Measurements from ENCODE around the gene CEP95. TPM values are rescaled to one million over a fixed set of nuclear protein-coding genes. Genes with fewer than 3 reads are reported as not detected.

CEP95 gene
- polyA plus RNA-seq, 1 donor from 2014 or later = 220 TPM

DNA sequence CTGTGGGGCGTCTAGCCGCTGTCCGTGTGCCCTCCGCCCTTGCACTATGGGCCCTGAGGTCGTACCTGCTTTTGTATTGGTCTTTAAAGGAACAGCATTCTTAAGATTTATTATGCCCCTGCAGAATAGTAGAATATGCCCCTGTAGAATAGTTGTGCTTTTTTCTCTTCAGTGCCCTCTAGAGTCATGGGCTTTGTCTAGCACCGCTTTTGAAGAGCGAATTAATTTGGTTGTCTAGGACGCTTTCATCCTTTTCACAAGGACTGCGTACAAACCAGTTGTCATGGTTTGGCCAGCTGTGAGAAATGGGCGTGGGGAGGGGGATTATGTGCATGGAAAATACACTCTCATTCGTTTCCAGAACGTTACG, 621 bp downstream of the CEP95 start:
- Histone ChIP-seq H3K36me3 (ENCODE audit: insufficient read depth, low read length) (peaks cover 15% of the 10 kb centered on the region), H3K27ac (ENCODE audit: low read length) (peak overlapping the region; percentile 100), H3F3A (ENCODE audit: insufficient read depth, low read length, poor library complexity, severe bottlenecking) (peaks cover 8% of the 10 kb centered on the region), H3K4me3 (ENCODE audit: low read length) (peak overlapping the region; percentile 97), H3K79me2 (replicated peaks; ENCODE audit: insufficient read depth, low read length) (peaks cover 77% of the 10 kb centered on the region), H2AFZ (ENCODE audit: low read depth, low read length) (peak overlapping the region; percentile 63), H4K20me1 (ENCODE audit: insufficient read depth) (peaks cover 12% of the 10 kb centered on the region), H3K9me3 (ENCODE audit: low read length) (no peaks in the 10 kb centered on the region), H3K9ac (ENCODE audit: low read length) (peak overlapping the region; percentile 100), H3K4me2 (ENCODE audit: low read length) (peak overlapping the region; percentile 97), H3K9me2 (ENCODE audit: insufficient read depth, low read length) (no peaks in the 10 kb centered on the region), H3K27me3 (ENCODE audit: insufficient read depth, low read depth, low read length) (no peaks in the 10 kb centered on the region)
- TF ChIP-seq SMC3 (conservative IDR thresholded peaks at IDR 0.05; ENCODE audit: poor library complexity) (peak; percentile 40), TAF1 (IDR thresholded peaks at IDR 0.05; ENCODE audit: low read depth) (no peak), EZH2 (IDR thresholded peaks at IDR 0.05; ENCODE audit: borderline replicate concordance, insufficient read depth, low read length, poor library complexity, severe bottlenecking) (no peak), MXI1 (conservative IDR thresholded peaks at IDR 0.05; ENCODE audit: poor library complexity, severe bottlenecking) (peak; percentile 24), EP300 (conservative IDR thresholded peaks at IDR 0.05; ENCODE audit: poor library complexity, severe bottlenecking) (no peak), POLR2AphosphoS5 (IDR thresholded peaks at IDR 0.05) (no peak), RAD21 (conservative IDR thresholded peaks at IDR 0.05) (peak; percentile 38)
- TF ChIP-seq, protein P1, sequence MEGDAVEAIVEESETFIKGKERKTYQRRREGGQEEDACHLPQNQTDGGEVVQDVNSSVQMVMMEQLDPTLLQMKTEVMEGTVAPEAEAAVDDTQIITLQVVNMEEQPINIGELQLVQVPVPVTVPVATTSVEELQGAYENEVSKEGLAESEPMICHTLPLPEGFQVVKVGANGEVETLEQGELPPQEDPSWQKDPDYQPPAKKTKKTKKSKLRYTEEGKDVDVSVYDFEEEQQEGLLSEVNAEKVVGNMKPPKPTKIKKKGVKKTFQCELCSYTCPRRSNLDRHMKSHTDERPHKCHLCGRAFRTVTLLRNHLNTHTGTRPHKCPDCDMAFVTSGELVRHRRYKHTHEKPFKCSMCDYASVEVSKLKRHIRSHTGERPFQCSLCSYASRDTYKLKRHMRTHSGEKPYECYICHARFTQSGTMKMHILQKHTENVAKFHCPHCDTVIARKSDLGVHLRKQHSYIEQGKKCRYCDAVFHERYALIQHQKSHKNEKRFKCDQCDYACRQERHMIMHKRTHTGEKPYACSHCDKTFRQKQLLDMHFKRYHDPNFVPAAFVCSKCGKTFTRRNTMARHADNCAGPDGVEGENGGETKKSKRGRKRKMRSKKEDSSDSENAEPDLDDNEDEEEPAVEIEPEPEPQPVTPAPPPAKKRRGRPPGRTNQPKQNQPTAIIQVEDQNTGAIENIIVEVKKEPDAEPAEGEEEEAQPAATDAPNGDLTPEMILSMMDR (IDR thresholded peaks at IDR 0.05; ENCODE audit: poor library complexity, severe bottlenecking) = peak; percentile 77
- TF ChIP-seq, protein P2, sequence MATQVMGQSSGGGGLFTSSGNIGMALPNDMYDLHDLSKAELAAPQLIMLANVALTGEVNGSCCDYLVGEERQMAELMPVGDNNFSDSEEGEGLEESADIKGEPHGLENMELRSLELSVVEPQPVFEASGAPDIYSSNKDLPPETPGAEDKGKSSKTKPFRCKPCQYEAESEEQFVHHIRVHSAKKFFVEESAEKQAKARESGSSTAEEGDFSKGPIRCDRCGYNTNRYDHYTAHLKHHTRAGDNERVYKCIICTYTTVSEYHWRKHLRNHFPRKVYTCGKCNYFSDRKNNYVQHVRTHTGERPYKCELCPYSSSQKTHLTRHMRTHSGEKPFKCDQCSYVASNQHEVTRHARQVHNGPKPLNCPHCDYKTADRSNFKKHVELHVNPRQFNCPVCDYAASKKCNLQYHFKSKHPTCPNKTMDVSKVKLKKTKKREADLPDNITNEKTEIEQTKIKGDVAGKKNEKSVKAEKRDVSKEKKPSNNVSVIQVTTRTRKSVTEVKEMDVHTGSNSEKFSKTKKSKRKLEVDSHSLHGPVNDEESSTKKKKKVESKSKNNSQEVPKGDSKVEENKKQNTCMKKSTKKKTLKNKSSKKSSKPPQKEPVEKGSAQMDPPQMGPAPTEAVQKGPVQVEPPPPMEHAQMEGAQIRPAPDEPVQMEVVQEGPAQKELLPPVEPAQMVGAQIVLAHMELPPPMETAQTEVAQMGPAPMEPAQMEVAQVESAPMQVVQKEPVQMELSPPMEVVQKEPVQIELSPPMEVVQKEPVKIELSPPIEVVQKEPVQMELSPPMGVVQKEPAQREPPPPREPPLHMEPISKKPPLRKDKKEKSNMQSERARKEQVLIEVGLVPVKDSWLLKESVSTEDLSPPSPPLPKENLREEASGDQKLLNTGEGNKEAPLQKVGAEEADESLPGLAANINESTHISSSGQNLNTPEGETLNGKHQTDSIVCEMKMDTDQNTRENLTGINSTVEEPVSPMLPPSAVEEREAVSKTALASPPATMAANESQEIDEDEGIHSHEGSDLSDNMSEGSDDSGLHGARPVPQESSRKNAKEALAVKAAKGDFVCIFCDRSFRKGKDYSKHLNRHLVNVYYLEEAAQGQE (IDR thresholded peaks at IDR 0.05; ENCODE audit: borderline replicate concordance) = peak; percentile 72

DNA sequence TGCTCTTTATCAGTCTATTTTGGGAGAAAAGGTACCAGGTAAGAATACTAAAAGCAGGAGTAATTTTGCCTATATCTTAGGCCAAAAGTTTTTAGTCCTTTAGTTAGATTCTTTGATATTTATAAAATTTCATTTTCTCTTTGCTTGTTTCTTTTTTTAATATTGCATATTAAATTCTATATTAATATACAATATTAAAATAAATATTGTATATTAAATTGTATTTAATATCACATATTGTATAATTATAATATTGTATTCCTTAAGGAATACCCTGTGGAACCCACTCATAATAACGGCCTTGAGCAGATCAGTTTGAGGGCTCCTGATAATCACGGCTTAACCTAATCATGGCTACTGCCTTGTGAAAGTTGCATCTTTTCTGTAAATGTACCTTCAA, 1.9 kb downstream of the CEP95 start:
- H3K4me2 ChIP-seq (ENCODE audit: low read length) = peak overlapping the region; percentile 97
- peaks cover 68% of the 10 kb centered on the region for H3K79me2 ChIP-seq (replicated peaks; ENCODE audit: insufficient read depth, low read length)
- no peaks in the 10 kb centered on the region for H3K27me3 ChIP-seq (ENCODE audit: insufficient read depth, low read depth, low read length)
- peaks cover 5% of the 10 kb centered on the region for H3K36me3 ChIP-seq (ENCODE audit: insufficient read depth, low read length)
- H3K9ac ChIP-seq (ENCODE audit: low read length) = peak overlapping the region; percentile 100
- no peak overlapping the region for H2AFZ ChIP-seq (ENCODE audit: low read depth, low read length)
- no peak overlapping the region for H3K27ac ChIP-seq (ENCODE audit: low read length)
- no peaks in the 10 kb centered on the region for H3K9me3 ChIP-seq (ENCODE audit: low read length)
- no peaks in the 10 kb centered on the region for H3K9me2 ChIP-seq (ENCODE audit: insufficient read depth, low read length)
- peak overlapping the region; percentile 97 for H3K4me3 ChIP-seq (ENCODE audit: low read length)
- H4K20me1 ChIP-seq (ENCODE audit: insufficient read depth) = peaks cover 20% of the 10 kb centered on the region
- H3F3A ChIP-seq (ENCODE audit: insufficient read depth, low read length, poor library complexity, severe bottlenecking) = peaks cover 8% of the 10 kb centered on the region
- TF ChIP-seq POLR2AphosphoS5 (IDR thresholded peaks at IDR 0.05) (no peak), EZH2 (IDR thresholded peaks at IDR 0.05; ENCODE audit: borderline replicate concordance, insufficient read depth, low read length, poor library complexity, severe bottlenecking) (no peak), RAD21 (conservative IDR thresholded peaks at IDR 0.05) (no peak), SMC3 (conservative IDR thresholded peaks at IDR 0.05; ENCODE audit: poor library complexity) (no peak), MXI1 (conservative IDR thresholded peaks at IDR 0.05; ENCODE audit: poor library complexity, severe bottlenecking) (no peak), EP300 (conservative IDR thresholded peaks at IDR 0.05; ENCODE audit: poor library complexity, severe bottlenecking) (no peak)
- TF ChIP-seq, protein P2 (IDR thresholded peaks at IDR 0.05; ENCODE audit: borderline replicate concordance) = no peak

All from neural cell (in vitro differentiated cells).